HG03439 (cell line): ENCODE measurements around the gene CDX1.

Source experiments
- ATAC-seq: cut with Tn5 transposase; IDR thresholded peaks from one replicate; pipeline ENCODE4 v1.9.1; 2021; ENCODE audit warnings: mild to moderate bottlenecking, moderate library complexity; ENCODE audit not compliant: unreplicated experiment

The CDX1 gene

DNA sequence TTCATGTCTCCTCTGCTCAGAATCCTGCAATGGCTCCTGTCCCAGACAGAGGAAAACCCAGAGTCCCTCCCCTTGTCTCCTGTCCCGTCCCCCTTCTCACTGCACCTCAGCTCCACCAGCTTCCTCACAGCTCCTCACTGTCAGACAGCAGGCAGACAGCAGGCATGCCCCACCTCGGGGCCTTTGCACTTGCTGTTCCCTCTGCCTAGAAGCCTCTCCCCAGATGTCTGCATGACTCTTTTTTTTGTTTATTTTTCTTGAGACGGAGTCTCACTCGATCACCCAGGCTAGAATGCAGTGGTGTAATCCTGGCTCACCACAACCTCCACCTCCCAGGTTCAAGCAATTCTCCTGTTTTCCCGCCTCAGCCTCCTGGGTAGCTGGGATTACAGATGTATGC is 14.4 kb downstream of the CDX1 start:
- no peak for ATAC-seq

DNA sequence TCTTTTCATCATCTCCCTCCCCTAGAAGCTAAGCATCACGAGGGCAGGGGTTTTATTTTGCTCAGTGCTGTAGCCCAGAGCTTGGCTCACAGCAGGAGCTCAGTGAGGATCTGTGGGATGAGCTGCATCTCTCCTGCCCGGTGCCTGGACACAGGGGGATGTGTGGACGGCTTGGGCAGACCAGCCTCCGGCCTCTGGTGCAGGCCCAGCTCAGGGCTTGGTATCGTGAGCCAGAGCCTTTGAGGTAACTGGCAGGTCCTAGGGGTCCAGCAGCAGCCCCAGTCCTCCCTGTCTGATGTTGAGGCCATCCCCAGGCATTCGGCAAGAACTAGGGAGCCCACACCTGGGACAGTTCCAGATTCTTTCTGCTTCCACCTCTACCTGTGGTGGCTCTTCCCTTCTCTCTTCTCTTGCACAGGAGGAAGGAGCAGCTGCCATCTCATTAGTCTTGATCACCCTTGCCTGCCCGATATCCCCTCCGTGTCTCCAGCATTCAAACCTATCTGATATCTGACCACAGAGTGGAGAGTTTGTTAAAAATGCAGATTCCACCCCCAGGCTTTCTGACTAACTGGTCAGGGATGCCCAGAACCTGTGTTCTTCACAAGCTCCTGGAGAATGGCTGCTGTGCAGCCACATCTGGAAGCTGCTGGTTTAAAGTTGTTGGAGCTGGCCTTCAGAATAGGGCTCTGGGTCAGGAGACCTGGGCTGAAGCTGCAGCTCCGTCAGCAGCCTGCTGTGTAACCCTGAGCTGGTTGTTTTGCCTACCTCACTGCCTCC is 15.4 kb downstream of the CDX1 start:
- no peak for ATAC-seq

DNA sequence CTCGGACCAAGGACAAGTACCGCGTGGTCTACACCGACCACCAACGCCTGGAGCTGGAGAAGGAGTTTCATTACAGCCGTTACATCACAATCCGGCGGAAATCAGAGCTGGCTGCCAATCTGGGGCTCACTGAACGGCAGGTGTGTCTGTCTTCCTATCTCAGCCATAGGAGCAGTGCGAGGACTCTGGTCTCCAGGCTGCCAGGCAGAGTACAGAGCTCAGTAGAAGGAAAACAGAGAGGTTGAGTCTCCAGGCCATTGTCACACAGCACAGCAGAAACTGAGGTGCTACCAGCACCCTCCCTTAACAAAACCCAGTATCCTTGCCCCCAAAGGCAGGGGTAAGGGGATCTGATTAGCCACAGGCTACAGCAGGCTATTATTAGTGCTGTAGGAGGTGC is 16.2 kb downstream of the CDX1 start:
- no peak for ATAC-seq

DNA sequence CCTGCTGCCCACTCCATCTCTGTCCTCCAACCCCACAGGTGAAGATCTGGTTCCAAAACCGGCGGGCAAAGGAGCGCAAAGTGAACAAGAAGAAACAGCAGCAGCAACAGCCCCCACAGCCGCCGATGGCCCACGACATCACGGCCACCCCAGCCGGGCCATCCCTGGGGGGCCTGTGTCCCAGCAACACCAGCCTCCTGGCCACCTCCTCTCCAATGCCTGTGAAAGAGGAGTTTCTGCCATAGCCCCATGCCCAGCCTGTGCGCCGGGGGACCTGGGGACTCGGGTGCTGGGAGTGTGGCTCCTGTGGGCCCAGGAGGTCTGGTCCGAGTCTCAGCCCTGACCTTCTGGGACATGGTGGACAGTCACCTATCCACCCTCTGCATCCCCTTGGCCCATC is 16.9 kb downstream of the CDX1 start:
- ATAC-seq = no peak

DNA sequence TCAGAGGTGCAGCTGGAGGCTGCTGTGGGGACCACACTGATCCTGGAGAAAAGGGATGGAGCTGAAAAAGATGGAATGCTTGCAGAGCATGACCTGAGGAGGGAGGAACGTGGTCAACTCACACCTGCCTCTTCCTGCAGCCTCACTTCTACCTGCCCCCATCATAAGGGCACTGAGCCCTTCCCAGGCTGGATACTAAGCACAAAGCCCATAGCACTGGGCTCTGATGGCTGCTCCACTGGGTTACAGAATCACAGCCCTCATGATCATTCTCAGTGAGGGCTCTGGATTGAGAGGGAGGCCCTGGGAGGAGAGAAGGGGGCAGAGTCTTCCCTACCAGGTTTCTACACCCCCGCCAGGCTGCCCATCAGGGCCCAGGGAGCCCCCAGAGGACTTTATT is 17.4 kb downstream of the CDX1 start:
- no peak for ATAC-seq

DNA sequence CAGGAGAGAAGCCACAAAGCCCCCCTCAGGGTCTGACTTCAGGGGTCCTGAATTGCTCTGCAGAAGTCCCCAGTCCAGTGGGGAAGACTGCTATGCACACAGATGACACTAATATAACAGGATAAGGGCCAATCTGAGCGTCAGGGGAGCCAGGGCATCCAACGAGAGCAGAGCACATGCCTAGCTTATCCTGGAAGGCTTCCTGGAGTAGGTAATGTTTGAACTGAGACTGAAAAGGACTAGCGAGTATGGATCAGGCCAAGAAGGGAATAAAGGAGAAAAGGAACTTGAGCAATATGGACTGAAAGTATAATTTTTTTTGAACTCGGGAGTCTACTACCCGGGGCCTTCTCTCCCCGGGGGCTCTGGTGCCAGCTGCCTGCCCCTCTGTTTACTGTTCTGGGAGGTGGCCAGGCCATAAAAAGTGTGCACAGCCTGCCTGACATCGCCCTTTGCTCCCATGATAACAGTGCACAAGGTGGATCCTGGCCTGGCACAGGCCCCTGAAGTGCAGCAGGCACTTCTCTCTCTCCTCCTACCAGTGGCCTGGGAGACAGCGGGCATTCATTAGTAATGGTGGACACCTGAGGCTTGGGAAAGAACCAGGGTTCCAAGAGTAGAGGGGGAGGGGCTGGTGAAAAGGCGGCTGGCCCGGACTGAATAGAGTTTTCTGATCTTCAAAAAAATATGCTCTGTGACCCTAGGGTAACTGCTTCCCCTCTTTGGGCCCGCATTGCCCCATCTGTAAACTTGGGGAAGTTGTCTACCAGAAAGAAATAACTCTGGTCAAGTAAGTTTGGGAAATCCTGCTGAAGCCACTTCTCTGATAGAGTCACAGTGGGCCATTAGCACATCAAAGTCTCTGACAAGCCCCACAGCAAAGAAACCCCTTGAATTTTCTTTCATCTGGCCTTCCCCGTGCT is 18.7 kb downstream of the CDX1 start:
- ATAC-seq = no peak

DNA sequence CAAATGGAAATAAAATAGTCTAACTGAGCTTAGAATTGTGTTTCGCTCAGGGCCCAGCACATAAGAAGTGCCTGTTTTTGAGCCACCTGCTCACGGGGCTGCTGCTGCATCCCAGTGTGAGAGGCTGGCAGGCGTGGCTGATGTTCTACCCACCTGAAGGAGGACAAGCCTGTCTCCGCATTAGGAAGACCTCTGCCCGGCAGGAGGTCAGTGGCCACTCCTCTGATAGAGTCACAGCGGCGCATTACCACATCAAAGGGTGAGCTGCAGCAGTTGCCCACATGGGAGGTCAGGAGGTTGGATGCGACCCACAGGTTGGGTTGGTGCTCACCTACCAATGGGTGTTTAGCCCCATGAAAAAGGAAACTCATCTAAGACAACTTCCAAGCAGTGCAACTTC is 19.6 kb downstream of the CDX1 start:
- ATAC-seq = no peak

DNA sequence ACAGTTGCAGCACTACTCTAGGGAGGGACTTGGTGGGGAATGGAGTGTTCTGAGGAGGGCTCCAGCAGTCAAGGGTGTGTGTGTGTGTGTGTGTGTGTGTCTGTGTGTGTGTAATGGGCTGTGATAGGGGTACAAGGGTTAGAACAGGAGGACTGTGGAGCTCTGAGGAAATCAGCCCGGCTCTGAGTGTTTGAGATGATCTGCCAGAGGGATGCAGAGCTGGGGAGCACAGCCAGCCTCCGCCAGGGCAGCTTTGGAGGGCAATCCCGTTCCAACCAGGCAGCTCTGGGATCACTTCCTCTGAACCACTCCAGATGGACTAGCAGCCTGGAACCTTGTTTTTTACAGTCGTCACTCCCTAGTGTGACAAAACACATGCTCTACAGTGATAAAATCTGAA is 20.3 kb downstream of the CDX1 start:
- no peak for ATAC-seq

DNA sequence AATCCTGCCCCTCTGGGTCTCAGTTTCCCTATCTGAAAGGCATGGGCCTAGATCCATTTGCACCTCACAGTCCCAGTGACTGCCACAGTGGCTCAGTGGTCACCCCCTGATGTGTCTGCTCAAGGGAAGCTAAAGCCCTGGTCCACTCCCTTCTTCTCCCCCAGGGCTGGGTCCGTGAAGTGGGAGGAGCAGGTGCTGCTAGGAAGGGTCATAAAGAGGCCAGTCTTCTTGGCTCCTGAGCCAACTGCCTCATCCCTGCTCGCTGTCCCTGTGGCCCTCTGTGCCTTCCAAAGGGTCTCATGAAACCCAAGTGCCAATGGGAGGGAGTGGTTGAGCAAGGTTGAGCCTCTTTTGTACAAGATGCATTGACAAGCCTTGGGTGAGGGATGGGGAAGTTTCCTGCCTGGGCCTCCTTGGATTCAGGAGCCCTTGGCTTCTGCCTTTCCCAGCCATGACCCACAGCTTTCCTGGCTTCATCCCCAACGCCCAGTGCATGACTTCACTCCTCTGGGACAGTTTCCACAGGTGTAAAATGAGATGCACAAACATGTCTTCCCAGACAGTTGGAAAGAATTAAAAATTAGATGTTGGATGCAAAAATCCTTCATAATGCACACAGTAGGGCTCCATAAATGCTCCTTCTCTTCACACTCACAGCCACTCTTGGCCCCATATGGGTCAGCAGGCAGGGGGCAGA is 21.7 kb downstream of the CDX1 start:
- ATAC-seq = no peak

DNA sequence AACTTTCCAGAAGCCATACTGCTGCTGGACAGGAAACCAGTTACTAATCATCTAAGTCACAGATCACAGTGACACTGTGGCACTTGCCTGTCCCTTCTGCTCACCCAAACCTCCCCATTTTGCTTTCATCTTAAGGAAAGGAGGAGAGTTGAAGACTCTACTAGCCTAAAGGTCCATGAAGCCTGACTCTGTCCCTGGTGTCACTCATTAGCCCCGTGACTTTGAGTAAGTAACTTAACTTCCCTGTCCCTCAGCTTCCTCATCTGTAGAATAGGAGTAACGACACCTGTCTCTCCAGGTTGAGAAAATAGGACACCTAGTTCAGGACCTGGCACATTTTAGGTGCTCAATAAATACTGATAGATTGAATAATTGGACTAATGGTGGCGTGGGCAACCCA is 22.7 kb downstream of the CDX1 start:
- no peak for ATAC-seq

DNA sequence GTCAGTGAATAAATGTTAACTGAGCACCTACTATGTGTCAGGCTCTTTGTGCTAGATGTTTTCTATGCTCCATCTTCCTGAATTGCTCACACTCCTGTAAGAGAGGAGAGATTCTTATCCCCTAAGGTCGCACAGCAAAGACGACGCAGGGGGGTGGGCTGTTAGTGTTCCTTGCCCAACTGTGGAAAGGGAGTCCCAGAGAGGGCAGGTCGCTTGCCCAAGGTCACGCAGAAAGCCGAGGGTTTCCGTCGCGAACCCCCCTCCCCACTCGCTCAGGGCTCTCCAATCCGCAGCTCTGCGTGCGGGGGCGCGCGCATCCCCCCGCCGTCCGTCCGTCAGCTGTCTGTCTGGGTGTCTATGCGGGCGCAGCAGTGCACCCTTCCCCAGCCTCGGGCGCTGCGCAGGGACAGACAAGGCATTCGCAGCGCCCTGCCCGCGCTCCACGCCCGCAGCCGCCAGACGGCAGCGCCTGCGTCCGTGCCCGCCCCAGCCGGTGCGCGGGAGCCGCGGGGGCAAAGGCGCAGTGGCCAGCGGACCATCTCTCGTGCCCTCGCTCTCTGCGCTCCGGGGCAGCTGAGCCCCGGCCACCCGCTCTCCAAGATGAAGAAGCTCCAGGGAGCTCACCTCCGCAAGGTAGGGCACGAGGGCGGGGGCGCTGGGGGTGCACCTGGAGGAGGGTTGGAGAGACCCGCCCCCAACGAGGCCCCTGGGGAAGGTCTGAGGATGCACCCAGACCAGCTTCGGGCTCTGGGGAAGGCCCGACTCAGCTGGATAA is 23.3 kb downstream of the CDX1 start, which contains the start of gene SLC6A7:
Gene SLC6A7, plus strand, starts transcription at position 335 of the 775 bp plus-strand sequence. Its CDS starts 266 bp downstream, at position 601.
- no peak for ATAC-seq

DNA sequence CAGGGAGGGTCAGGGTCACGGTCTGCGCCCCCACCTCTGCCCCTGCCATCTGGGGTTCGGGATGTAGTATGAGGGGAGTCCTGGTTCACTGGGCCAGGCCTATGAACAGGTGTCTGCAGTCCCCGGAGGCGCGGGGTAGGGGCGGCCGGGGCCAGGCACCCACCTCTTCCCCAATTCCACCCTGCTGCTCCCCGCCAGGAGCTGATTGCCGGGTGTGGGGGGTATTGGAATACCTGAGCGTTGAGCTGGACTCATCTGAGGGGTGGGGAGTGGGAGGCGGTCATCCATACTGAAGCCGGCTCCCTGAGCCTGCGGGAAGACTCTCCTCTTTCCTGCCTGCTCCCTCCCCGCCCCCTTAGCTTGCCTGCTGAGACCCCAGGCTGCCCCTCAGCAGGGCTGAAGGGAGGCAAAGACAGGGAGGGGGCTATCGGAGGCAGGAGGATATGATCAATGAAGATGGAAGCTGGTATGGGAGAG is 24.0 kb downstream of the CDX1 start:
- ATAC-seq = no peak

DNA sequence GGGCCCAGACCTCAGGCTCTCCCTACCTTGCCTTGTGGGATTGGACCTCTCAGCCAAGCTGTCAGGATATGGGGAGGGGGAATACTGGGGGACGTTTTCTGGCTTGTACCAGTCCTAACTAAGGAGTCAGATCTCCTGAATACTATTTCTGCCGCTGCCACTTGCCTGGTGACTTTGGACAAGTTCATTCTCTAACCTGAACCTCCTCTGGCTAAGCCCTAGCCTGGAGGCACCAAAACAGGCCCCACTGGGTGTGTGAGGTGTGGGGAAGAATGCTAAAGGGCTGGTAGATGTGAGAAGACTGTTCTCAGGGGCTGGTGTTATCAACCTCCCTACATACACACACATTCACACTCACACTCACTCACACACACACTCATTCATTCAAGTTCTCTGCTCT is 24.4 kb downstream of the CDX1 start:
- ATAC-seq = no peak

DNA sequence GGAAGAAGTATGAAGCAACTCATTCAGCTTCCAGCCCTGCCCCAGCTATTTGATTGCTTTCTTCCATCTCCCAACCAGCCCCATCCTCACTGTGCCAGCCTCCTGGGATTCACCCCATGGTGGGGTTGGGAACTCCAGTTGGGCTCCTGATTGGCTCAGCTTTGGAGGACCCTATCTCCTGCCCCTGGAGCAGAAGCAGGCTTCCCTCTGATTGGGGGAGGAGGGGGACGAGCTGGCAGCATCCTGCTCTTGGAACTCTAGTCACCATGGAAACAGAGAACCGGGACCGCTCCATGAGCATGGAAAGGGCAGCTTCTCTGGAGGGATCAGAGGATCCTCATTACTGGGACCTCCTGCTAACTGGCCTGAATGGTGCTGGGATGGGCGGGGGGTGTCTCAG is 25.9 kb downstream of the CDX1 start:
- ATAC-seq = no peak

DNA sequence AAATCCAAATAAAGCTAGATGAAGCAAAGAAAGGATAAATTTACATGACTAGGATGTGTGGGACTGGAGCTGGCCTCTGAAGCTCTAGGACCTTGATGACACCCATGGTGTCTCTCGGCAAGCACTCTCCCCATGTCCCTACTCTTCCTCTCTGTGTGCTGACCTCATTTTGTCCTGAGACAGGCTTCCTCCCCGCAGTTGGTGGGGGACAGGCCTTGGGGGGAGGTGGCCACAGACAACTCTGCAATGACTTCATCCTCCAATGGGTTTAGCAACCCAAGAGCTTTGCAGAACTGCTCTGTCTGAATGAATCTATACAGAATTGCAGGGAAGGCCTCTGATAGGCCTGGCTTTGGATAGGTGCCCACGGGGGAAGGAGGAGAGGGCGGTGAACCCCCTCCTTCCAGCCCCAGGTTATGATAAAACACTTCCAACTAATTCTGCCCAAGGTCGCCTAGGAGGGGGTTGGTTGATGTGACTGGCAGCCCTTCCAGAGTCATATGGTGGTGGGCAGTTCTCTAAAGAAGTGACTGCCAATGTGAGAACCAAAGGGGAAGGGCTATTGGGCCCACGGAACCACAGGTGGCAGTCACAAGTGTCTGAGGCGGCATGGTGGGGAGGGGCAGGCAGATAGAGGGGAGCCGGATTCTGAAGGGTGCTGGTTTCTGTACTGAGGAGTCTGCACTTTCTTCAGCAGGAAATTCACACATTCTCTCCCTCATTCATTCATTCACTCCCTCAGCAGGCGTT is 29.3 kb downstream of the CDX1 start:
- no peak for ATAC-seq

DNA sequence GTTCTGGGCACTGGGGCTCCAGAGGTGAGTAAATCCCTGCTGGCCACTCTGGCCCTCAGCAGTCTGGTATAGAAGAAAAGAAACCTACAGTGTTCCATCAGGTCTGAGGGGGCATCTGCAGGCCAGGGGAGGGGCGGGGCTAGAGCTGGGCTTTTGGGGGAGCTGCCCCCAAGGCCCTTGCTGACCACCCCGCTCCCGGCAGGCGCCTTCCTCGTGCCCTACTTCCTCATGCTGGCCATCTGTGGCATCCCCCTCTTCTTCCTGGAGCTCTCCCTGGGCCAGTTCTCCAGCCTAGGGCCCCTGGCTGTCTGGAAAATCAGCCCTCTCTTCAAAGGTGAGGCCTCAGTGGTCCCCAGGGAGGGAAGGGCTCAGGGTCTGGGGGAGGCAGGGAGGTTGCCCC is 29.9 kb downstream of the CDX1 start:
- no peak for ATAC-seq

DNA sequence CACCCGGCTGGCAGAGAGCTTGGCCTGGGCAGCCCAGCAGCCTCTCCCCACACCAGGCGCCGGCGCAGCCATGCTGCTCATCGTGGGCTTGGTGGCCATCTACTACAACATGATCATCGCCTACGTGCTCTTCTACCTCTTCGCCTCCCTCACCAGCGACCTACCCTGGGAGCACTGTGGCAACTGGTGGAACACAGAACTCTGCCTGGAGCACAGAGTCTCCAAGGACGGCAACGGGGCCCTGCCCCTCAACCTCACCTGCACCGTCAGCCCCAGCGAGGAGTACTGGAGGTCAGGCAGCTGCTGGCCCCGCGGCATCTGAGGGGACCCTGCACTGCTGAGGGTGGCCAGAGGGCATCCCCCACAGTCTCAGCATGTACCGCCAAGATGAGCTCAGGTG is 30.4 kb downstream of the CDX1 start:
- ATAC-seq = no peak

DNA sequence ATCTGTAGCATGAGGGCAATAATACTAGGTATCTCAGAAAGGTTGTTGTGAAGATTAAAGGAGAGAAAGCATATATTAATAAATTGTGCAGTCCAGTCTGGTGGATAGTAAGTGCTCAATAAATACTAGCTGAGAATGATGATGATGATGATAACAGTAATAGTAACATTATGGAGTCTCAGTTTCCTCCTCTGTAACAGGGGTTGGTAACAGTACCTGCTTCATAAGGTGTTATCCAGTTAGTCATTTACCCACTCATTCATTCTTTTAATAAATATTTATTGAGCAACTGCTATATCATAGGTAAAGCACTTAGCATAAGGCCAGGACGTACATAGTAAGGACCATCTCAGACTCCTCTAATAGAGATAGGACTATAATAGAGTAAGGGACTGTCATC is 30.9 kb downstream of the CDX1 start:
- no peak for ATAC-seq

DNA sequence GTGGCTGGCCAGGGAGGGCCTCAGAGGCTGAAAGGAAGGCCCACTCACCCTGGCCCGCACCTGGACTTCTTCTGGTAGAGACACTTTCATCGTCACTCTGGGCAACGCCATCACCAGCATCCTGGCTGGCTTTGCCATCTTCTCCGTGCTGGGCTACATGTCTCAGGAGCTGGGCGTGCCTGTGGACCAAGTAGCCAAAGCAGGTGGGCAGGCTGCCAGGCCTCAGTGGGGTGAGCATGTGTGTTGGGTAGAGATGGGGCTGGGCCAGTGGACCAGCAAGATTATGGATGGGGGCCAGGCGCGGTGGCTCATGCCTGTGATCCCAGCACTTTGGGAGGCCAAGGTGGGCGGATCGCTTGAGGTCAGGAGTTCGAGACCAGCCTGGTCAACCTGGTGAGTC is 35.9 kb downstream of the CDX1 start:
- ATAC-seq = no peak
